GM12878 (cell line): ENCODE data around the gene ARHGAP26. TPM values are rescaled to one million over a fixed set of nuclear protein-coding genes. Genes with fewer than 3 reads are reported as not detected.

Source experiments
- ATAC-seq: fragments of 200-7000 bp; cut with Tn5 transposase; 3 replicates; pipeline ENCODE4 v1.9.1; 2020; ENCODE audit warnings: mild to moderate bottlenecking, moderate library complexity
- BruUV-seq: library from RNA; stranded (reverse); fragments of 400-500 nt; replicated peaks from 2 replicates; lab custom pipeline; 2021; lab: Mats Ljungman, UMichigan
- CTCF ChIA-PET: fragments of 300-600 bp; sonication (Branson Sonifier 250); formaldehyde crosslinking; extraction: SDS; loops from one replicate; lab custom pipeline; 2021; ENCODE audit warnings: inconsistent platforms; lab: Yijun Ruan, JAX
- POLR2A ChIA-PET: fragments of 350-600 bp; formaldehyde crosslinking; extraction: SDS; loops from one replicate; lab custom pipeline; 2021; ENCODE audit warnings: inconsistent platforms; lab: Charles Lee
- RAD21 ChIA-PET: fragments of 300-600 bp; sonication (Branson Sonifier 250); formaldehyde crosslinking; loops from one replicate; lab custom pipeline; 2023; ENCODE audit warnings: antibody characterized with exemption; ENCODE audit not compliant: unreplicated experiment; lab: Charles Lee
- SMC1A ChIA-PET: fragments of 300-600 bp; sonication (Branson Sonifier 250); formaldehyde crosslinking; loops from one replicate; lab custom pipeline; 2023; ENCODE audit not compliant: unreplicated experiment, uncharacterized antibody; lab: Charles Lee
- DNase-seq: peaks from one replicate; pipeline ENCODE4 v3.0.0-alpha.2; 2011; ENCODE audit warnings: low read depth, low spot score
- FAIRE-seq: peaks from 3 replicates; lab custom pipeline; 2011; peaks lifted over from hg19 to GRCh38; lab: Jason Lieb, UNC
- H2AFZ ChIP-seq: 2 replicates; pipeline ENCODE4 v1.6.0; 2011; ENCODE audit warnings: low read depth, low read length, control low read depth; ENCODE audit not compliant: control insufficient read depth
- H3K27ac ChIP-seq: 2 replicates; pipeline ENCODE4 v1.5.1; 2011; ENCODE audit warnings: control low read depth; ENCODE audit not compliant: control insufficient read depth, insufficient read depth
- H3K27me3 ChIP-seq, 2 experiments: replicated peaks in 1 of 2; 2 replicates each; pipeline versions ENCODE4 v1.6.0 to v1.6.1; 2011; ENCODE audit warnings: low read length in 1 of 2; ENCODE audit not compliant: control insufficient read depth in 2 of 2, insufficient read depth in 2 of 2
- H3K36me3 ChIP-seq, 2 experiments: 2 replicates each; pipeline ENCODE4 v1.5.1; 2011; ENCODE audit warnings: low read length in 1 of 2; ENCODE audit not compliant: control insufficient read depth in 2 of 2, insufficient read depth in 2 of 2
- H3K4me1 ChIP-seq: 2 replicates; pipeline ENCODE4 v1.6.1; 2011; ENCODE audit warnings: mild to moderate bottlenecking, low read length, moderate library complexity, mixed read lengths; ENCODE audit not compliant: control insufficient read depth, insufficient read depth
- H3K4me2 ChIP-seq: 2 replicates; pipeline ENCODE4 v1.6.0; 2011; ENCODE audit warnings: control low read depth; ENCODE audit not compliant: control insufficient read depth, insufficient read depth
- H3K4me3 ChIP-seq: fragments of 200-600 bp; sonication (generic); 2 replicates; pipeline ENCODE4 v1.5.1; 2016
- H3K79me2 ChIP-seq: 2 replicates; pipeline ENCODE4 v1.6.0; 2011; ENCODE audit warnings: low read length; ENCODE audit not compliant: control insufficient read depth, insufficient read depth
- H3K9ac ChIP-seq: 2 replicates; pipeline ENCODE4 v1.8.0; 2011; ENCODE audit warnings: low read length, control low read depth, mixed read lengths; ENCODE audit not compliant: control insufficient read depth, insufficient read depth
- H3K9me3 ChIP-seq: replicated peaks from 3 replicates; pipeline ENCODE4 v1.5.1; 2011; ENCODE audit warnings: mild to moderate bottlenecking, low read length; ENCODE audit not compliant: control insufficient read depth, insufficient read depth
- H4K20me1 ChIP-seq: 2 replicates; pipeline ENCODE4 v1.6.0; 2011; ENCODE audit not compliant: control insufficient read depth, insufficient read depth
- ATF2 ChIP-seq: IDR thresholded peaks from 2 replicates; pipeline ENCODE4 v1.6.1; 2012; ENCODE audit warnings: low read length, inconsistent platforms
- CREM ChIP-seq: IDR thresholded peaks from 2 replicates; pipeline ENCODE4 v1.6.1; 2014; ENCODE audit warnings: antibody characterized with exemption, low read depth
- HCFC1 ChIP-seq: fragments of 150-350 bp; IDR thresholded peaks from 2 replicates; pipeline ENCODE4 v1.6.1; 2014; ENCODE audit warnings: low read length
- HDAC2 ChIP-seq: fragments of 200-600 bp; sonication (generic); IDR thresholded peaks from 2 replicates; pipeline ENCODE4 v1.6.1; 2017
- HDAC6 ChIP-seq: fragments of 200-600 bp; sonication (generic); IDR thresholded peaks from one replicate; pipeline ENCODE4 v1.8.0; 2017; ENCODE audit warnings: antibody characterized with exemption; ENCODE audit not compliant: unreplicated experiment
- HSF1 ChIP-seq: fragments of 150-350 bp; IDR thresholded peaks from 2 replicates; pipeline ENCODE4 v1.6.1; 2014; ENCODE audit warnings: mild to moderate bottlenecking, low read depth, low read length
- KLF5 ChIP-seq: fragments of 450-650 bp; IDR thresholded peaks from 2 replicates; pipeline ENCODE4 v1.6.1; 2014; ENCODE audit warnings: mild to moderate bottlenecking; ENCODE audit not compliant: partially characterized antibody
- MAX ChIP-seq: IDR thresholded peaks from 2 replicates; pipeline ENCODE4 v1.6.1; 2012; ENCODE audit warnings: low read depth, low read length, improper control_type of control experiment
- MYB ChIP-seq: fragments of 150-350 bp; IDR thresholded peaks from 2 replicates; pipeline ENCODE4 v1.6.1; 2014; ENCODE audit warnings: mild to moderate bottlenecking, low read depth, low read length, borderline replicate concordance
- NR2C1 ChIP-seq: fragments of 450-650 bp; IDR thresholded peaks from 2 replicates; pipeline ENCODE4 v1.6.1; 2017; ENCODE audit warnings: antibody characterized with exemption, mild to moderate bottlenecking, moderate library complexity
- NR2C2 ChIP-seq: IDR thresholded peaks from 2 replicates; pipeline ENCODE4 v1.6.1; 2011; ENCODE audit warnings: borderline replicate concordance, low read depth; ENCODE audit not compliant: control insufficient read depth, insufficient read length
- POU2F2 ChIP-seq: IDR thresholded peaks from 3 replicates; pipeline ENCODE4 v1.6.1; 2011; ENCODE audit warnings: low read depth, mild to moderate bottlenecking, low read length, borderline replicate concordance
- SMARCA5 ChIP-seq: fragments of 450-650 bp; IDR thresholded peaks from 2 replicates; pipeline ENCODE4 v1.6.1; 2017; ENCODE audit warnings: mild to moderate bottlenecking
- STAT1 ChIP-seq: fragments of 450-650 bp; conservative IDR thresholded peaks from 2 replicates; pipeline ENCODE4 v1.6.1; 2014; ENCODE audit warnings: antibody characterized with exemption, mild to moderate bottlenecking
- SUZ12 ChIP-seq: fragments of 200-600 bp; sonication (generic); IDR thresholded peaks from one replicate; pipeline ENCODE4 v1.6.1; 2018; ENCODE audit warnings: antibody characterized with exemption, mild to moderate bottlenecking; ENCODE audit not compliant: unreplicated experiment
- TBL1XR1 ChIP-seq: IDR thresholded peaks from 2 replicates; pipeline ENCODE4 v1.6.1; 2012; ENCODE audit warnings: low read depth, low read length, improper control_type of control experiment
- YBX1 ChIP-seq: fragments of 450-650 bp; IDR thresholded peaks from 2 replicates; pipeline ENCODE4 v1.6.1; 2016; ENCODE audit warnings: antibody characterized with exemption
- ZNF207 ChIP-seq: fragments of 450-650 bp; IDR thresholded peaks from 2 replicates; pipeline ENCODE4 v1.6.1; 2014; ENCODE audit warnings: antibody characterized with exemption, mild to moderate bottlenecking, borderline replicate concordance
- ZSCAN29 ChIP-seq: fragments of 450-650 bp; IDR thresholded peaks from 2 replicates; pipeline ENCODE4 v1.6.1; 2017; ENCODE audit warnings: mild to moderate bottlenecking, moderate library complexity
- ZZZ3 ChIP-seq: IDR thresholded peaks from 2 replicates; pipeline ENCODE4 v1.6.1; 2011; ENCODE audit warnings: low read depth; ENCODE audit not compliant: control insufficient read depth, insufficient read length
- WGBS: methylation state at CpG from one replicate; pipeline ENCODE4 v1.1.6; 2016; ENCODE audit warnings: low lambda C conversion rate; ENCODE audit not compliant: insufficient replicate concordance, insufficient coverage; ENCODE audit errors: missing lambda C conversion rate; 5-methylcytosine and 5-hydroxymethylcytosine counted together
- in situ Hi-C: fragments of 300-500 bp; cut with MboI; formaldehyde crosslinking; loops from 9 replicates; pipeline ENCODE4 v1.14.3; 2018; ENCODE audit warnings: mixed read lengths
- intact Hi-C: fragments of 100-400 bp; cut with micrococcal nuclease; formaldehyde crosslinking; loops from one replicate; pipeline ENCODE4 v1.14.2; 2022; ENCODE audit not compliant: unreplicated experiment
- polyA plus RNA-seq, 11 experiments: library from polyadenylated mRNA; depleted of rRNA in 4 of 11; unstranded in 6 of 11; stranded (reverse) in 5 of 11; fragments of >200 nt; fragmentation: Nextera tagmentation in 4 of 11; fragmentation: Illumina TruSeq in 1 of 11; extraction: Ambion mirVana in 4 of 11; extraction: Trizol in 1 of 11; gene quantifications; 1 replicate in 1 of 11; 2 replicates in 10 of 11; pipeline versions ENCODE4 v1.2.1 to v1.2.3, GENCODE V29; 2011 to 2016; ENCODE audit warnings: inconsistent platforms in 2 of 11, missing spikeins in 2 of 11, low read depth in 1 of 11
- total RNA-seq, 4 experiments: library from RNA; depleted of rRNA in 3 of 4; stranded (reverse); fragments of >200 nt in 3 of 4; fragmentation: Illumina TruSeq in 1 of 4; extraction: Trizol in 1 of 4; gene quantifications; 2 replicates each; pipeline versions ENCODE4 v1.2.1 to v1.2.3, GENCODE V29; 2013 to 2021

ARHGAP26 gene
- total and polyA plus RNA-seq, 10 of the 15 experiments (the other 5 are each of a cell fraction or from before 2014, with no cell fraction given), result 9.4 to 41.5 (median 19.3) TPM

- POLR2A ChIA-PET, result interaction anchor here (1.4 to 1.6 kb wide), 2 partner anchors 10 to 20 kb away, joined by 3 to 4 read pairs; no protein-coding TSS in a partner anchor
- in situ Hi-C loops, result no loop called here
Observed at GRCh38 chr5:143154510-143155370, 384.6 kb downstream of the ARHGAP26 start.

More at GRCh38 chr5:143154510-143155370, 384.6 kb downstream of the ARHGAP26 start:
- Histone ChIP-seq H3K27me3 (no peaks in the 10 kb centered on the region), H3K4me2 (no peak overlapping the region), H3K27ac (no peak overlapping the region), H3K4me3 (no peak overlapping the region), H2AFZ (no peak overlapping the region), H3K79me2 (no peaks in the 10 kb centered on the region), H3K9me3 (no peaks in the 10 kb centered on the region), H3K4me1 (no peaks in the 10 kb centered on the region), H4K20me1 (no peaks in the 10 kb centered on the region), H3K36me3 (peaks cover 0 to 2% of the 10 kb centered on the region in 2 experiments; a peak in 2 of 4 replicates), H3K9ac (no peak overlapping the region)
- 93% methylated on average over 5 of the region's 5 CpGs for WGBS
- intact Hi-C loops, result no loop called here
- no peak for DNase-seq
- ChIA-PET CTCF (interaction anchor here (0.7 to 2.0 kb wide), 6 partner anchors 9 to 47 kb away, joined by 3 to 5 read pairs (median 4); no protein-coding TSS in a partner anchor), RAD21 (interaction anchor here (1.0 to 1.6 kb wide), 2 partner anchors 52 to 135 kb away, joined by 3 to 4 read pairs; no protein-coding TSS in a partner anchor), SMC1A (interaction anchor here (1.0 to 9.2 kb wide), 10 partner anchors 11 to 114 kb away, joined by 3 to 49 read pairs (median 4); no protein-coding TSS in a partner anchor)
- BruUV-seq, result no TSS peak
- TF ChIP-seq ZSCAN29 (no peak), MYB (no peak), ATF2 (no peak), CREM (no peak), HSF1 (no peak), HCFC1 (no peak), ZNF207 (no peak), NR2C1 (no peak), ZZZ3 (no peak), POU2F2 (no peak), YBX1 (no peak), MAX (no peak), TBL1XR1 (no peak), HDAC2 (no peak), SUZ12 (no peak), SMARCA5 (no peak), KLF5 (no peak), NR2C2 (no peak), HDAC6 (no peak), STAT1 (no peak)
- no peak for ATAC-seq
- FAIRE-seq, result no peak
